IMR-90 (cell line): Measurements from ENCODE around the gene S100A13. TPM values are rescaled to one million over a fixed set of nuclear protein-coding genes. Genes with fewer than 3 reads are reported as not detected.

Experiments
- ATAC-seq: fragments of 200-7000 bp; cut with Tn5 transposase; 2 replicates; pipeline ENCODE4 v1.9.1; 2020; ENCODE audit warnings: low read depth, mild to moderate bottlenecking, moderate library complexity
- BruUV-seq: library from RNA; stranded (reverse); fragments of 400-500 nt; replicated peaks from 2 replicates; lab custom pipeline; 2021; lab: Mats Ljungman, UMichigan
- CTCF ChIA-PET: fragments of 300-600 bp; formaldehyde crosslinking; extraction: SDS; loops from one replicate; lab custom pipeline; 2021; ENCODE audit warnings: antibody characterized with exemption; lab: Yijun Ruan, JAX
- POLR2A ChIA-PET: fragments of 300-600 bp; sonication (Branson Sonifier 250); formaldehyde crosslinking; loops from one replicate; lab custom pipeline; 2022; ENCODE audit warnings: antibody characterized with exemption; ENCODE audit not compliant: unreplicated experiment; lab: Charles Lee
- DNase-seq: peaks from one replicate; pipeline ENCODE4 v3.0.0; 2013
- H2AFZ ChIP-seq: replicated peaks from 2 replicates; pipeline ENCODE3; 2013; ENCODE audit warnings: low read length, mild to moderate bottlenecking; ENCODE audit not compliant: poor library complexity
- H2AK5ac ChIP-seq: 2 replicates; pipeline ENCODE4 v1.6.1; 2013; ENCODE audit warnings: low read depth, low read length, inconsistent platforms
- H2AK9ac ChIP-seq: replicated peaks from 2 replicates; pipeline ENCODE3; 2013; ENCODE audit warnings: mild to moderate bottlenecking, low read depth, low read length, moderate library complexity; ENCODE audit not compliant: poor library complexity
- H2BK120ac ChIP-seq: 2 replicates; pipeline ENCODE4 v1.6.1; 2013; ENCODE audit warnings: low read depth, low read length, inconsistent platforms
- H2BK15ac ChIP-seq: 3 replicates; pipeline ENCODE4 v1.6.1; 2013; ENCODE audit warnings: low read depth, low read length, inconsistent platforms
- H2BK20ac ChIP-seq: 2 replicates; pipeline ENCODE4 v1.6.1; 2013; ENCODE audit warnings: low read depth, mild to moderate bottlenecking, inconsistent platforms, low read length, moderate library complexity
- H2BK5ac ChIP-seq: 2 replicates; pipeline ENCODE4 v1.6.1; 2013; ENCODE audit warnings: mild to moderate bottlenecking, low read depth, low read length, inconsistent platforms; ENCODE audit not compliant: poor library complexity, severe bottlenecking
- H3K14ac ChIP-seq: replicated peaks from 2 replicates; pipeline ENCODE4 v1.6.1; 2013; ENCODE audit warnings: low read depth, low read length, inconsistent platforms
- H3K18ac ChIP-seq: 2 replicates; pipeline ENCODE4 v1.6.1; 2013; ENCODE audit warnings: low read depth, low read length, control low read depth
- H3K23ac ChIP-seq: 2 replicates; pipeline ENCODE4 v1.6.1; 2013; ENCODE audit warnings: low read depth, low read length, inconsistent platforms
- H3K27ac ChIP-seq: 2 replicates; pipeline ENCODE4 v1.5.1; 2013; ENCODE audit warnings: mild to moderate bottlenecking, control low read depth, low read length; ENCODE audit not compliant: insufficient read depth
- H3K27me3 ChIP-seq: 2 replicates; pipeline ENCODE4 v1.6.1; 2013; ENCODE audit warnings: low read length; ENCODE audit not compliant: control insufficient read depth, insufficient read depth
- H3K36me3 ChIP-seq: 2 replicates; pipeline ENCODE4 v1.6.1; 2013; ENCODE audit warnings: low read length, mixed read lengths; ENCODE audit not compliant: control insufficient read depth, insufficient read depth
- H3K4ac ChIP-seq: 2 replicates; pipeline ENCODE4 v1.6.1; 2013; ENCODE audit warnings: low read depth, low read length, inconsistent platforms
- H3K4me1 ChIP-seq: 2 replicates; pipeline ENCODE4 v1.6.1; 2013; ENCODE audit warnings: low read length, mixed read lengths; ENCODE audit not compliant: control insufficient read depth, insufficient read depth
- H3K4me2 ChIP-seq: 2 replicates; pipeline ENCODE4 v1.6.1; 2013; ENCODE audit warnings: low read depth, mild to moderate bottlenecking, control low read depth, low read length, moderate library complexity
- H3K4me3 ChIP-seq: 2 replicates; pipeline ENCODE4 v1.5.1; 2013; ENCODE audit warnings: low read depth, mild to moderate bottlenecking, control low read depth, low read length, moderate library complexity; ENCODE audit not compliant: insufficient read depth
- H3K56ac ChIP-seq: 2 replicates; pipeline ENCODE4 v1.6.1; 2013; ENCODE audit warnings: low read length, inconsistent platforms; ENCODE audit not compliant: insufficient read depth; ENCODE audit errors: extremely low read depth
- H3K79me1 ChIP-seq, 2 experiments: 2 replicates each; pipeline ENCODE4 v1.6.1; 2013; ENCODE audit warnings: low read length in 2 of 2, inconsistent platforms in 1 of 2, low read depth in 1 of 2
- H3K9ac ChIP-seq: 2 replicates; pipeline ENCODE4 v1.6.1; 2013; ENCODE audit warnings: low read depth, low read length, control low read depth
- H3K9me1 ChIP-seq: 2 replicates; pipeline ENCODE4 v1.6.1; 2013; ENCODE audit warnings: low read length, inconsistent platforms; ENCODE audit not compliant: insufficient read depth
- H3K9me3 ChIP-seq: 2 replicates; pipeline ENCODE4 v1.6.1; 2013; ENCODE audit warnings: low read length; ENCODE audit not compliant: control insufficient read depth, insufficient read depth
- H4K20me1 ChIP-seq: 2 replicates; pipeline ENCODE4 v1.6.1; 2013; ENCODE audit warnings: low read length, inconsistent platforms; ENCODE audit not compliant: insufficient read depth
- H4K5ac ChIP-seq: 2 replicates; pipeline ENCODE4 v1.6.1; 2013; ENCODE audit warnings: mild to moderate bottlenecking, low read depth, low read length, control low read depth
- H4K8ac ChIP-seq, 2 experiments: 2 replicates each; pipeline ENCODE4 v1.6.1; 2013; ENCODE audit warnings: low read depth in 2 of 2, low read length in 2 of 2, control low read depth in 1 of 2, inconsistent platforms in 1 of 2
- H4K91ac ChIP-seq: 2 replicates; pipeline ENCODE4 v1.6.1; 2013; ENCODE audit warnings: low read depth, low read length, inconsistent platforms; ENCODE audit not compliant: insufficient read depth
- MAZ ChIP-seq: IDR thresholded peaks from 2 replicates; pipeline ENCODE4 v1.6.1; 2012; ENCODE audit warnings: low read depth, mild to moderate bottlenecking, low read length, improper control_type of control experiment, moderate library complexity, borderline replicate concordance
- RAD21 ChIP-seq: IDR thresholded peaks from 2 replicates; pipeline ENCODE4 v1.6.1; 2012; ENCODE audit warnings: low read length, improper control_type of control experiment
- WGBS, 2 experiments: methylation state at CpG; one replicate each; pipeline versions ENCODE4 v1.1.5 to v1.1.7; 2013; ENCODE audit warnings: missing lambda C conversion rate in 2 of 2; ENCODE audit not compliant: insufficient read length in 1 of 2; ENCODE audit errors: extremely low coverage in 2 of 2; 5-methylcytosine and 5-hydroxymethylcytosine counted together
- dilution Hi-C: fragments of 300-500 bp; cut with HindIII; formaldehyde crosslinking; loops from one replicate; pipeline ENCODE4 v1.14.3; 2018; ENCODE audit warnings: low sequenced_read_pairs; ENCODE audit not compliant: unreplicated experiment
- in situ Hi-C: fragments of 300-500 bp; cut with MboI; formaldehyde crosslinking; loops from 3 replicates; pipeline ENCODE4 v1.14.3; 2019; ENCODE audit warnings: low sequenced_read_pairs, inconsistent platforms, mixed read lengths
- intact Hi-C: fragments of 100-400 bp; cut with micrococcal nuclease; formaldehyde crosslinking; loops from 2 replicates; pipeline ENCODE4 v1.10.0; 2022
- polyA plus RNA-seq, 3 experiments: library from polyadenylated mRNA; depleted of rRNA; stranded (reverse); fragments of >200 nt; gene quantifications; 2 replicates each; pipeline ENCODE4 v1.2.3, GENCODE V29; 2012; ENCODE audit warnings: low replicate concordance in 1 of 3
- total RNA-seq: library from RNA; depleted of rRNA; stranded (reverse); fragments of >200 nt; gene quantifications from 2 replicates; pipeline ENCODE4 v1.2.3, GENCODE V29; 2012

Gene S100A13
- total and polyA plus RNA-seq, 2 of the 4 experiments (the other 2 are of a cell fraction), result 122 to 468 TPM

GRCh38 chr1:153642161-153642560 is 14.9 kb upstream of the S100A13 start:
- CTCF ChIA-PET, result no interaction called here

More at GRCh38 chr1:153642161-153642560, 14.9 kb upstream of the S100A13 start:
- no peak overlapping the region for H3K23ac ChIP-seq
- H3K4me1 ChIP-seq, result no peaks in the 10 kb centered on the region
- no peaks in the 10 kb centered on the region for H3K27me3 ChIP-seq
- no peak overlapping the region for H2BK5ac ChIP-seq
- no peak overlapping the region for H3K27ac ChIP-seq
- DNase-seq (no peak), ATAC-seq (no peak)
- no TSS peak for BruUV-seq
- H3K4ac ChIP-seq, result no peak overlapping the region
- H3K14ac ChIP-seq, result no peak overlapping the region
- no peaks in the 10 kb centered on the region for H3K9me3 ChIP-seq
- POLR2A ChIA-PET, result no interaction called here
- in situ Hi-C loops (loop anchor here (10.0 kb wide), 1 partner anchor 127 kb away; no protein-coding TSS in a partner anchor), intact Hi-C loops (no loop called here), dilution Hi-C loops (no loop called here)
- H4K20me1 ChIP-seq, result peaks cover 16% of the 10 kb centered on the region
- no peak overlapping the region for H2AK9ac ChIP-seq
- H2BK15ac ChIP-seq, result no peak overlapping the region
- 96% methylated on average over 6 of the region's 11 CpGs; no CpG with 5 or more reads in 1 of the 2 experiments for WGBS, 2 experiments
- no peak overlapping the region for H2AK5ac ChIP-seq
- H3K9ac ChIP-seq, result no peak overlapping the region
- no peak overlapping the region for H4K5ac ChIP-seq
- no peak overlapping the region for H3K4me2 ChIP-seq
- no peak for TF ChIP-seq RAD21
- TF ChIP-seq MAZ, result no peak
- no peak overlapping the region for H4K91ac ChIP-seq
- no peak overlapping the region for H3K56ac ChIP-seq
- peaks cover 31 to 75% of the 10 kb centered on the region in 2 experiments for H3K79me1 ChIP-seq
- H3K9me1 ChIP-seq, result 0 out of 2 replicates have a peak, but pooled peaks cover 2% of the 10 kb centered on the region
- H3K36me3 ChIP-seq, result peaks cover 62% of the 10 kb centered on the region
- no peak overlapping the region for H3K18ac ChIP-seq
- H2BK20ac ChIP-seq, result no peak overlapping the region
- no peak overlapping the region for H4K8ac ChIP-seq
- H2BK120ac ChIP-seq, result no peak overlapping the region
- H2AFZ ChIP-seq, result no peak overlapping the region
- no peak overlapping the region for H3K4me3 ChIP-seq
